Measurements from ENCODE around the gene IL6.
A peak's percentile ranks its signal among the peaks of the same experiment; 100 is the strongest.
"Not testable (repeated sequence)": the region's sequence is repeated elsewhere in the genome, so short reads cannot be mapped to it uniquely, and the experiment has no call there.

The IL6 gene

DNA sequence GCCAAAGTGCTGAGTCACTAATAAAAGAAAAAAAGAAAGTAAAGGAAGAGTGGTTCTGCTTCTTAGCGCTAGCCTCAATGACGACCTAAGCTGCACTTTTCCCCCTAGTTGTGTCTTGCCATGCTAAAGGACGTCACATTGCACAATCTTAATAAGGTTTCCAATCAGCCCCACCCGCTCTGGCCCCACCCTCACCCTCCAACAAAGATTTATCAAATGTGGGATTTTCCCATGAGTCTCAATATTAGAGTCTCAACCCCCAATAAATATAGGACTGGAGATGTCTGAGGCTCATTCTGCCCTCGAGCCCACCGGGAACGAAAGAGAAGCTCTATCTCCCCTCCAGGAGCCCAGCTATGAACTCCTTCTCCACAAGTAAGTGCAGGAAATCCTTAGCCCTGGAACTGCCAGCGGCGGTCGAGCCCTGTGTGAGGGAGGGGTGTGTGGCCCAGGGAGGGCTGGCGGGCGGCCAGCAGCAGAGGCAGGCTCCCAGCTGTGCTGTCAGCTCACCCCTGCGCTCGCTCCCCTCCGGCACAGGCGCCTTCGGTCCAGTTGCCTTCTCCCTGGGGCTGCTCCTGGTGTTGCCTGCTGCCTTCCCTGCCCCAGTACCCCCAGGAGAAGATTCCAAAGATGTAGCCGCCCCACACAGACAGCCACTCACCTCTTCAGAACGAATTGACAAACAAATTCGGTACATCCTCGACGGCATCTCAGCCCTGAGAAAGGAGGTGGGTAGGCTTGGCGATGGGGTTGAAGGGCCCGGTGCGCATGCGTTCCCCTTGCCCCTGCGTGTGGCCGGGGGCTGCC, at the start of gene IL6:
IL6 (plus strand) TSS at position 294 of the 807 bp plus-strand sequence; CDS start at position 357, 63 bp downstream.
- Mint-ChIP-seq H3K9me3 (no peaks in the 10 kb centered on the region), H3K4me1 (peaks cover 25% of the 10 kb centered on the region), H3K36me3 (ENCODE audit: low read depth) (no peaks in the 10 kb centered on the region), H3K27ac (no peak within 1 kb of the TSS), H3K27me3 (ENCODE audit: low read depth, poor library complexity) (peaks cover 3% of the 10 kb centered on the region), H3K4me3 (no peak within 1 kb of the TSS)
- TF ChIP-seq CTCF (IDR thresholded peaks at IDR 0.05) = no peak
- DNase-seq = peak; percentile 14

DNA sequence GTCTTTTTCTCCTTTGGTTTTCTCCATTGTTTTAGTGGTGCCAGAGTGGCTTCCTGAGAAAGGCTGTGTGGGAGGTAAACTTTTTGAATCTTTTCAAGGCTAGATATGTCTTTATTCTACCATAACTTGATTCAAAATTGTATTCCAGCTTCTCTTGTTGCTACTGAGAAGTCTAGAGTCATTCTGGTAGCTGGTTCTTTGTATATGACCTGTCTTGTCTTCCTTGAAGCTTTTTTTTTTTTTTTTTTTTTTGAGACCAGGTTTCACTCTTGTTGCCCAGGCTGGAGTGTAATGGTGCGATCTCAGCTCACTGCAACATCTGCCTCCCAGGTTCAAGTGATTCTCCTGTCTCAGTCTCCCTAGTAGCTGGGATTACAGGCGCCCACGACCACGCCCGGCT, 49.7 kb upstream of the IL6 start:
- Mint-ChIP-seq H3K4me1 (peaks cover 17% of the 10 kb centered on the region), H3K9me3 (peaks cover 18% of the 10 kb centered on the region), H3K36me3 (ENCODE audit: low read depth) (peaks cover 12% of the 10 kb centered on the region)
- not testable (repeated sequence) for H3K27ac Mint-ChIP-seq; DNase-seq; H3K27me3 Mint-ChIP-seq (ENCODE audit: low read depth, poor library complexity); H3K4me3 Mint-ChIP-seq

DNA sequence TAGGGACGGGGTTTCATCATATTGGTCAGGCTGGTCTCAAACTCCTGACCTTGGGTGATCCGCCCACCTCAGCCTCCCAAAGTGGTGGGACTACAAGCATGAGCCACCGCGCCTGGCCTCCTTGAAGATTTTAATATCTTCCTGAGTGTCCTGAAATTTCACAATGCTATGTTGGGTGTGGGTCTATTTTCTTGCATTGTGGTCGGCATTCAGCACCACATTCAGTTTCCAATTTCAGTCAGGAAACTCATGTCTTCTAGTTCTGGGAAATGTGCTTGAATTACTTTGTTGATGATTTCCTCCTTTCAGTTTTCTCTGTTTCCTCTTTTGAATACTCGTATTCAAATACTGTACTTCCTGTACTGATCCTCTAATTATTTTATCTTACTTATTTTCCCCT, 49.3 kb upstream of the IL6 start:
- Mint-ChIP-seq H3K36me3 (ENCODE audit: low read depth) (peaks cover 12% of the 10 kb centered on the region), H3K27ac (no peak overlapping the region), H3K4me1 (peaks cover 13% of the 10 kb centered on the region), H3K27me3 (ENCODE audit: low read depth, poor library complexity) (peaks cover 3% of the 10 kb centered on the region), H3K4me3 (no peak overlapping the region), H3K9me3 (peaks cover 15% of the 10 kb centered on the region)
- no peak for DNase-seq
- TF ChIP-seq CTCF (IDR thresholded peaks at IDR 0.05) = no peak

- Mint-ChIP-seq H3K4me3 (no peak overlapping the region), H3K9me3 (no peaks in the 10 kb centered on the region), H3K4me1 (peaks cover 8% of the 10 kb centered on the region), H3K36me3 (ENCODE audit: low read depth) (no peaks in the 10 kb centered on the region), H3K27me3 (ENCODE audit: low read depth, poor library complexity) (peaks cover 3% of the 10 kb centered on the region), H3K27ac (no peak overlapping the region)
- no peak for DNase-seq
- TF ChIP-seq CTCF (IDR thresholded peaks at IDR 0.05) = no peak
Measured at GRCh38 chr7:22680482-22680911, 46.5 kb upstream of the IL6 start.

DNA sequence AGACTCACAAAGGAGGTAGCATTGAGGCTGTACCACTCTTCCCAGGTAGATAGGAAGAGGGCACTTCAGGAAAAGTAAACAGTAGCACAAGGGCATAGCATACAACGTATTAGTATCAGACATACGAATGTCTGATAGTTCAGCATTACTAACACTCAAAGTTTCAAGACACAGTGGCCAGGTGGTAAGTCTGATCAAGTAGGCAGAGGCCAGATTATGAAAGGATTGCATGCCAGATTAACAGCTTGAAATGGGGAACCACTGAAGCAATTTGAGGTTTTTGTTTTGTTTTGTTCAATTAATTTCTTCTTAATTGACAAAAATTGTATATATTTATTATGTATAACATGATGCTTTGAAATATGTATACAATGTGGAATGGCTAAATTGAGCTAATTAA, 45.7 kb upstream of the IL6 start:
- Mint-ChIP-seq H3K36me3 (ENCODE audit: low read depth) (no peaks in the 10 kb centered on the region), H3K4me3 (no peak overlapping the region), H3K27me3 (ENCODE audit: low read depth, poor library complexity) (peaks cover 3% of the 10 kb centered on the region), H3K27ac (peak overlapping the region; percentile 7), H3K9me3 (no peaks in the 10 kb centered on the region), H3K4me1 (peaks cover 8% of the 10 kb centered on the region)
- no peak for DNase-seq
- TF ChIP-seq CTCF (IDR thresholded peaks at IDR 0.05) = no peak

GRCh38 chr7:22681852-22682657, 44.9 kb upstream of the IL6 start:
- no peak for TF ChIP-seq CTCF (IDR thresholded peaks at IDR 0.05)
- H3K9me3 Mint-ChIP-seq = no peaks in the 10 kb centered on the region

More at GRCh38 chr7:22681852-22682657, 44.9 kb upstream of the IL6 start:
- Mint-ChIP-seq H3K27me3 (ENCODE audit: low read depth, poor library complexity) (peaks cover 3% of the 10 kb centered on the region), H3K27ac (no peak overlapping the region), H3K4me1 (peaks cover 8% of the 10 kb centered on the region), H3K36me3 (ENCODE audit: low read depth) (no peaks in the 10 kb centered on the region), H3K4me3 (no peak overlapping the region)
- no peak for DNase-seq
